Vagina (tissue), 2 donors: ENCODE data around the gene HAUS8.

Experiments used
- POLR2A ChIP-seq, 2 donors: fragments of 450-650 bp; IDR thresholded peaks; one replicate each; pipeline ENCODE4 v1.6.1; 2017; ENCODE audit warnings: antibody characterized with exemption in 2 of 2, mild to moderate bottlenecking in 2 of 2, moderate library complexity in 2 of 2
- POLR2AphosphoS5 ChIP-seq, 2 donors: sonication (generic); formaldehyde crosslinking; IDR thresholded peaks; one replicate each; pipeline ENCODE4 v1.9.0; 2017; ENCODE audit warnings: antibody characterized with exemption in 2 of 2, mild to moderate bottlenecking in 2 of 2, low read depth in 1 of 2; ENCODE audit not compliant: insufficient read depth in 1 of 2
- TF ChIP-seq, protein P1 (sequence below), 3 experiments: fragments of 450-650 bp in 2 of 3; fragments of 200-600 bp in 1 of 3; sonication (generic) in 1 of 3; IDR thresholded peaks; one replicate each; pipeline ENCODE4 v1.5.1; 2017 to 2019; ENCODE audit warnings: antibody characterized with exemption in 3 of 3, mild to moderate bottlenecking in 2 of 3, moderate library complexity in 2 of 3

DNA sequence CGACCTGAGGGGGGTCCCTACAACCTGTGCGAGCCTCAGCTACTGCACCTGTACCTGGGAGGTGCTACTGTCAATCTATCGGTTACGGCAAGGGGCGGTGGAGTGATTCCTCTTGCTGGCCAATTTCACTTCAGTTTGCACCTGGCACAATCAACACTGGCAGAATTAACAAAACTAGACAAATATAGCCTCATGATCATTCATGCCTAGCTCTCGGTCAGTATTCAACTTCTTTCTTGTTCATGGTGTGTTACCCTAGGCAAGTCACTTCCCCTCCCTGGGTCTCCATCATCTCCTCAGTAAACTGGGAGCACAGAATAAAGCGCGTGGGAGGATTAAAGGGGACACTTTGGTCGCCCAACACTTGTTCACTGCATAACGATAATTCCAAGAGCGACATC, 618 bp downstream of the HAUS8 start:
- TF ChIP-seq, protein P1, sequence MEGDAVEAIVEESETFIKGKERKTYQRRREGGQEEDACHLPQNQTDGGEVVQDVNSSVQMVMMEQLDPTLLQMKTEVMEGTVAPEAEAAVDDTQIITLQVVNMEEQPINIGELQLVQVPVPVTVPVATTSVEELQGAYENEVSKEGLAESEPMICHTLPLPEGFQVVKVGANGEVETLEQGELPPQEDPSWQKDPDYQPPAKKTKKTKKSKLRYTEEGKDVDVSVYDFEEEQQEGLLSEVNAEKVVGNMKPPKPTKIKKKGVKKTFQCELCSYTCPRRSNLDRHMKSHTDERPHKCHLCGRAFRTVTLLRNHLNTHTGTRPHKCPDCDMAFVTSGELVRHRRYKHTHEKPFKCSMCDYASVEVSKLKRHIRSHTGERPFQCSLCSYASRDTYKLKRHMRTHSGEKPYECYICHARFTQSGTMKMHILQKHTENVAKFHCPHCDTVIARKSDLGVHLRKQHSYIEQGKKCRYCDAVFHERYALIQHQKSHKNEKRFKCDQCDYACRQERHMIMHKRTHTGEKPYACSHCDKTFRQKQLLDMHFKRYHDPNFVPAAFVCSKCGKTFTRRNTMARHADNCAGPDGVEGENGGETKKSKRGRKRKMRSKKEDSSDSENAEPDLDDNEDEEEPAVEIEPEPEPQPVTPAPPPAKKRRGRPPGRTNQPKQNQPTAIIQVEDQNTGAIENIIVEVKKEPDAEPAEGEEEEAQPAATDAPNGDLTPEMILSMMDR (IDR thresholded peaks at IDR 0.05): no peak
- no peak for TF ChIP-seq POLR2AphosphoS5 (IDR thresholded peaks at IDR 0.05; ENCODE audit: insufficient read depth in 1 of 2, low read depth in 1 of 2)
- no peak for TF ChIP-seq POLR2A (IDR thresholded peaks at IDR 0.05)
